ENCODE measurements around the gene CHIA. TPM values are rescaled to one million over a fixed set of nuclear protein-coding genes. Genes with fewer than 3 reads are reported as not detected.

CHIA gene
- not detected in 2 replicates for total RNA-seq (2012; rRNA removed)
- polyA plus RNA-seq (2012; rRNA removed) = not detected in 2 replicates
- polyA plus RNA-seq (2012; cell fraction: cytosol; rRNA removed) = not detected in 2 replicates
- polyA plus RNA-seq (2012; cell fraction: nucleus; rRNA removed; ENCODE audit: low replicate concordance) = not detected in 2 replicates
- Bru-seq, nascent RNA = percentile 3 among the genes with signal in this experiment
- BruChase-seq, experiment 1, labeled RNA remaining after a 6-hour chase = not detected
- percentile 3 among the genes with signal in this experiment for BruChase-seq, experiment 2, labeled RNA remaining after a 2-hour chase
- long read RNA-seq = 0 reads

DNA sequence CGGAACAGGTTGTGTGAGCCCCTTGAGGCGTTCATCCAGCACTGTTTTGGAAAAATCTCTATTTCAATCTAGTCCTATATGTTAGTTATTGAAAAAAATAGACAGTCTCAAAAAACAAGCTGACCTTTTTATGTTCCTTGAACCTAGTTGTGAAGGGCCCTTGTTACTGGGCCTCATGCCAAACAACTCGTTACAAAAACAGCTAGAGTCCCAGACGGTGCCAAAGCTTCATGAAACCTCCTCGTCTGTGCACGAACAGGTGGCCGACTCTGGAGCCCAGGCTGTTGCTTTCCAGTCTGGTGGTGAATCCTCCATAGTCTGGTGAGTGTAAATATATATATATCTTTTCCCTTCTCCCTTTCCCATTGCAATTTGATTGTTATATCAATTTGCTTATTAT, at the start of gene CHIA:
TSS of gene CHIA (plus strand) at position 222 of the 400 bp plus-strand sequence. CDS start 19,617 bp downstream, outside the sequence.
- no TSS peak for BruUV-seq (replicated peaks)
- in situ Hi-C loops (cut with MboI; ENCODE audit: low sequenced_read_pairs) (no loop called here), dilution Hi-C loops (cut with HindIII; ENCODE audit: low sequenced_read_pairs, unreplicated experiment) (no loop called here), intact Hi-C loops (cut with micrococcal nuclease) (no loop called here)
- TF ChIP-seq CHD1 (IDR thresholded peaks at IDR 0.05; ENCODE audit: low read depth, low read length) (no peak), MAZ (IDR thresholded peaks at IDR 0.05; ENCODE audit: borderline replicate concordance, low read depth, low read length) (no peak), RFX5 (IDR thresholded peaks at IDR 0.05; ENCODE audit: low read depth, low read length) (no peak), MXI1 (IDR thresholded peaks at IDR 0.05; ENCODE audit: borderline replicate concordance, low read depth, low read length) (no peak), FOS (IDR thresholded peaks at IDR 0.05; ENCODE audit: low read depth, low read length) (no peak), RCOR1 (IDR thresholded peaks at IDR 0.05; ENCODE audit: insufficient replicate concordance, low read length) (no peak), POLR2A (IDR thresholded peaks at IDR 0.05; ENCODE audit: low read depth, low read length) (no peak), MAFK (IDR thresholded peaks at IDR 0.05; ENCODE audit: low read depth, low read length) (no peak), SMC3 (IDR thresholded peaks at IDR 0.05; ENCODE audit: low read depth, low read length) (no peak), NFE2L2 (IDR thresholded peaks at IDR 0.05; ENCODE audit: low read depth, low read length) (no peak), BHLHE40 (IDR thresholded peaks at IDR 0.05; ENCODE audit: low read depth, low read length) (no peak), CEBPB (IDR thresholded peaks at IDR 0.05; ENCODE audit: low read depth, low read length) (no peak), RAD21 (IDR thresholded peaks at IDR 0.05; ENCODE audit: low read length) (no peak)
- TF ChIP-seq, protein P1, sequence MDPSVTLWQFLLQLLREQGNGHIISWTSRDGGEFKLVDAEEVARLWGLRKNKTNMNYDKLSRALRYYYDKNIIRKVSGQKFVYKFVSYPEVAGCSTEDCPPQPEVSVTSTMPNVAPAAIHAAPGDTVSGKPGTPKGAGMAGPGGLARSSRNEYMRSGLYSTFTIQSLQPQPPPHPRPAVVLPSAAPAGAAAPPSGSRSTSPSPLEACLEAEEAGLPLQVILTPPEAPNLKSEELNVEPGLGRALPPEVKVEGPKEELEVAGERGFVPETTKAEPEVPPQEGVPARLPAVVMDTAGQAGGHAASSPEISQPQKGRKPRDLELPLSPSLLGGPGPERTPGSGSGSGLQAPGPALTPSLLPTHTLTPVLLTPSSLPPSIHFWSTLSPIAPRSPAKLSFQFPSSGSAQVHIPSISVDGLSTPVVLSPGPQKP (IDR thresholded peaks at IDR 0.05; ENCODE audit: borderline replicate concordance, low read depth, low read length) = no peak
- TF ChIP-seq, protein P2, sequence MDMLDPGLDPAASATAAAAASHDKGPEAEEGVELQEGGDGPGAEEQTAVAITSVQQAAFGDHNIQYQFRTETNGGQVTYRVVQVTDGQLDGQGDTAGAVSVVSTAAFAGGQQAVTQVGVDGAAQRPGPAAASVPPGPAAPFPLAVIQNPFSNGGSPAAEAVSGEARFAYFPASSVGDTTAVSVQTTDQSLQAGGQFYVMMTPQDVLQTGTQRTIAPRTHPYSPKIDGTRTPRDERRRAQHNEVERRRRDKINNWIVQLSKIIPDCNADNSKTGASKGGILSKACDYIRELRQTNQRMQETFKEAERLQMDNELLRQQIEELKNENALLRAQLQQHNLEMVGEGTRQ (IDR thresholded peaks at IDR 0.05; ENCODE audit: low read depth, low read length) = no peak
- TF ChIP-seq, protein P3, sequence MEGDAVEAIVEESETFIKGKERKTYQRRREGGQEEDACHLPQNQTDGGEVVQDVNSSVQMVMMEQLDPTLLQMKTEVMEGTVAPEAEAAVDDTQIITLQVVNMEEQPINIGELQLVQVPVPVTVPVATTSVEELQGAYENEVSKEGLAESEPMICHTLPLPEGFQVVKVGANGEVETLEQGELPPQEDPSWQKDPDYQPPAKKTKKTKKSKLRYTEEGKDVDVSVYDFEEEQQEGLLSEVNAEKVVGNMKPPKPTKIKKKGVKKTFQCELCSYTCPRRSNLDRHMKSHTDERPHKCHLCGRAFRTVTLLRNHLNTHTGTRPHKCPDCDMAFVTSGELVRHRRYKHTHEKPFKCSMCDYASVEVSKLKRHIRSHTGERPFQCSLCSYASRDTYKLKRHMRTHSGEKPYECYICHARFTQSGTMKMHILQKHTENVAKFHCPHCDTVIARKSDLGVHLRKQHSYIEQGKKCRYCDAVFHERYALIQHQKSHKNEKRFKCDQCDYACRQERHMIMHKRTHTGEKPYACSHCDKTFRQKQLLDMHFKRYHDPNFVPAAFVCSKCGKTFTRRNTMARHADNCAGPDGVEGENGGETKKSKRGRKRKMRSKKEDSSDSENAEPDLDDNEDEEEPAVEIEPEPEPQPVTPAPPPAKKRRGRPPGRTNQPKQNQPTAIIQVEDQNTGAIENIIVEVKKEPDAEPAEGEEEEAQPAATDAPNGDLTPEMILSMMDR (conservative IDR thresholded peaks at IDR 0.05; ENCODE audit: low read depth, low read length) = no peak
- H2AFZ ChIP-seq (replicated peaks; ENCODE audit: low read length, poor library complexity) = no peak within 1 kb of the TSS
- DNase-seq (no peak), ATAC-seq (ENCODE audit: low read depth) (no peak)
- no peak within 1 kb of the TSS for H3K23ac ChIP-seq (ENCODE audit: low read depth, low read length)
- H4K5ac ChIP-seq (ENCODE audit: low read depth, low read length) = no peak within 1 kb of the TSS
- no peak within 1 kb of the TSS for H3K4me3 ChIP-seq (ENCODE audit: insufficient read depth, low read depth, low read length)
- WGBS, 2 experiments (ENCODE audit: extremely low coverage in 2 of 2, insufficient read length in 1 of 2) = 40% methylated on average over 1 of the region's 7 CpGs; no CpG with 5 or more reads in 1 of the 2 experiments
- H3K4me1 ChIP-seq (ENCODE audit: control insufficient read depth, insufficient read depth, low read length) = no peaks in the 10 kb centered on the region
- H2BK15ac ChIP-seq (ENCODE audit: low read depth, low read length) = no peak within 1 kb of the TSS
- H3K4me2 ChIP-seq (ENCODE audit: low read depth, low read length) = no peak within 1 kb of the TSS
- POLR2A ChIA-PET (ENCODE audit: unreplicated experiment) = no interaction called here
- H2BK20ac ChIP-seq (ENCODE audit: low read depth, low read length) = no peak within 1 kb of the TSS
- H3K36me3 ChIP-seq (ENCODE audit: control insufficient read depth, insufficient read depth, low read length) = no peaks in the 10 kb centered on the region
- no peaks in the 10 kb centered on the region for H3K9me1 ChIP-seq (ENCODE audit: insufficient read depth, low read length)
- no peaks in the 10 kb centered on the region for H4K20me1 ChIP-seq (ENCODE audit: insufficient read depth, low read length)
- no peak within 1 kb of the TSS for H3K9ac ChIP-seq (ENCODE audit: low read depth, low read length)
- no peak within 1 kb of the TSS for H3K14ac ChIP-seq (replicated peaks; ENCODE audit: low read depth, low read length)
- H3K56ac ChIP-seq (ENCODE audit: extremely low read depth, insufficient read depth, low read length) = no peak within 1 kb of the TSS
- no peaks in the 10 kb centered on the region for H3K79me1 ChIP-seq (ENCODE audit: low read depth in 1 of 2, low read length in 2 of 2)
- H4K91ac ChIP-seq (ENCODE audit: insufficient read depth, low read depth, low read length) = no peak within 1 kb of the TSS
- no peak within 1 kb of the TSS for H2BK5ac ChIP-seq (ENCODE audit: low read depth, low read length, poor library complexity, severe bottlenecking)
- no peak within 1 kb of the TSS for H3K27ac ChIP-seq (ENCODE audit: insufficient read depth, low read length)
- H2AK9ac ChIP-seq (replicated peaks; ENCODE audit: low read depth, low read length, poor library complexity) = no peak within 1 kb of the TSS
- no peak within 1 kb of the TSS for H3K4ac ChIP-seq (ENCODE audit: low read depth, low read length)
- CTCF ChIA-PET = no interaction called here
- H3K27me3 ChIP-seq (ENCODE audit: control insufficient read depth, insufficient read depth, low read length) = no peaks in the 10 kb centered on the region; the same call in 1 of the 2 replicates
- H4K8ac ChIP-seq (ENCODE audit: low read depth in 2 of 2, low read length in 2 of 2) = no peak within 1 kb of the TSS
- H2BK120ac ChIP-seq (ENCODE audit: low read depth, low read length) = no peak within 1 kb of the TSS
- no peaks in the 10 kb centered on the region for H3K9me3 ChIP-seq (ENCODE audit: control insufficient read depth, insufficient read depth, low read length)
- H2AK5ac ChIP-seq (ENCODE audit: low read depth, low read length) = no peak within 1 kb of the TSS
- no peak within 1 kb of the TSS for H3K18ac ChIP-seq (ENCODE audit: low read depth, low read length)
